Kidney capillary endothelial cell (primary cell): ENCODE measurements around the gene CHI3L2.
"Not testable (repeated sequence)": the region's sequence is repeated elsewhere in the genome, so short reads cannot be mapped to it uniquely, and the experiment has no call there.

Source experiments
- DNase-seq: peaks from one replicate; pipeline ENCODE4 v3.0.0-alpha.2; 2018; ENCODE audit warnings: low spot score

The CHI3L2 gene

DNA sequence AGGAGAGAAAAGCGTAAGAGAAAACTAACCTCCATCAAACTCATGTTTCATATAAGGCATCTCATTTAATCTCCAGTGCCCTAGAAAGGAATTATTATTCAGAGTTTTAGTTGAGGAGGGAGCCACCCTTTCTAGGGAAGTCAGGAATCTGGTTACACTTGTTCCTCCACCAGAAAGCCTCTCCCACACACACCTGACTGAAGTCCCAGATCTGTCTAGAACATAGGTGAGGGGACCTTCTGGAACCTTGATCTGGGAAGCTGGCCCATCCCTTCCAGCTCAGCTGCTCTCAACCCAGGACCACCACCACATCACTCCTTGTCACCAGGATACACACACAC is 25.2 kb upstream of the CHI3L2 start:
- DNase-seq, result no peak

DNA sequence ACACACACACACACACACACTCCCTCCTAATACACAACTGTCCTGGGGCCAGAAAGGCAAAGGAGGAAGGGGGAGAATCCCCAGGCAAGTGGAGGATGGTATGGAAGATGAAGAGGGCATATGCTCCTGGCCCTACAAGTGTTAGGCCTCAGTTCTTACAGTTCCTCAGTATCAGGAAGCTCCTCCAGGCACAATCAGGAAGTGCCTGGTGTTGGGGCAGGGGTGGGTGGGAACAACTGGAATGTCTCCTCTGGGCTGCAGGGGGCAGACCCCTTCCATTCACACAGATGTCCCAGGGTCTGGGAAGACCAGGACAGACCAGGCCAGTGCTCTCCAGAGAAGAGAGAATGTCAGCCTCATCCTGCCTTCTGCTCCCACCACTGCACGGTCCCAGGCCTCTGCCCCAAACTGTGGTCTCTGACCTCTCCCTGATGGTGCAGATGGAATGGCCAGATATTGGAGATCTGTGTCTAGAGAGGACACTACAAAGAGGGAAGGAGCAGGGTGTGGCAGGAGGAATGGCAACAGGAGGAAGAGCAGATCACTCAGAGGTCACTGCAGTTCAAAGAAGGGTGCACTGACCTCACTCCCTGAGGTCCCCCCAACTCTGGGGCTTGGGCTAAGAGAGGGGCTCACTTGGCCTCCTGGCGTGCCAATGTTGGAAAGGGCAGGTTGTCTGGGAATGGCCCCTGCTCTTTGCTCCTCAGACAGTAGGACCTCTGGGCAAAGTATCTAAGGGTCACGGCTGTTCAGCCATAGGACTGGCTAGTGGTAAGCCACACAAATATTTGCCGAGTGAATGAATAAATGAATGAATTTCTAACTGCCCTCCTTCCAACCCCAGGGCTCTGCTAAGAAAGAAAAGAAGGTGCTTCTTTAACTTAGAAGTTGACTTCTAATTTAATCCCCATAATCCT is 24.5 kb upstream of the CHI3L2 start:
- DNase-seq, result no peak

DNA sequence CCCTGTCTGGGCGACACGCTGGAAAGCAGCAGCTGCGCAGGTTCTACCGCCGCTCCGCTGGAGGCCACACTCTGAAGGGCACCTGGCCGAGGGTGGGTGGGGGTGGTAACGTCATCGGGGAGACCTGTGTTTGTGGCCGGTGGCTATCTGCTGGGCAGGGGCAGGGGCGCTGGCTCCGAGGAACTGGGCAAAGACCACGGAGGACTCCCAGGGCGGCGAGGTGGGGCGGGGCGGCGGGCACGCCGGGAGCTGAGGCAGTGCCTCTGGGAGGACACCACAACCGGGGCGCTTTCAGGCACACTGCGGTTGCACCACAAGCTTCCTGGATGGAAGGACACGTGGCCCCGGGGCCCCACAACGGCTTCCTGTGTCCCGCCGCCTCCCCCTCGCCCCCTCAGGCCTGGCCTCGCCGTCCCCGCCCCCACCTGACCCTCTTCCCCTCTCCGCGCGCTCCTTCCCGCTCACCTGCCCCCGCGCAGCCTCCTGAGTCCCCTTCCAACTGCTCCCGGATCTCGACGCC is 23.8 kb upstream of the CHI3L2 start:
- DNase-seq, result no peak

DNA sequence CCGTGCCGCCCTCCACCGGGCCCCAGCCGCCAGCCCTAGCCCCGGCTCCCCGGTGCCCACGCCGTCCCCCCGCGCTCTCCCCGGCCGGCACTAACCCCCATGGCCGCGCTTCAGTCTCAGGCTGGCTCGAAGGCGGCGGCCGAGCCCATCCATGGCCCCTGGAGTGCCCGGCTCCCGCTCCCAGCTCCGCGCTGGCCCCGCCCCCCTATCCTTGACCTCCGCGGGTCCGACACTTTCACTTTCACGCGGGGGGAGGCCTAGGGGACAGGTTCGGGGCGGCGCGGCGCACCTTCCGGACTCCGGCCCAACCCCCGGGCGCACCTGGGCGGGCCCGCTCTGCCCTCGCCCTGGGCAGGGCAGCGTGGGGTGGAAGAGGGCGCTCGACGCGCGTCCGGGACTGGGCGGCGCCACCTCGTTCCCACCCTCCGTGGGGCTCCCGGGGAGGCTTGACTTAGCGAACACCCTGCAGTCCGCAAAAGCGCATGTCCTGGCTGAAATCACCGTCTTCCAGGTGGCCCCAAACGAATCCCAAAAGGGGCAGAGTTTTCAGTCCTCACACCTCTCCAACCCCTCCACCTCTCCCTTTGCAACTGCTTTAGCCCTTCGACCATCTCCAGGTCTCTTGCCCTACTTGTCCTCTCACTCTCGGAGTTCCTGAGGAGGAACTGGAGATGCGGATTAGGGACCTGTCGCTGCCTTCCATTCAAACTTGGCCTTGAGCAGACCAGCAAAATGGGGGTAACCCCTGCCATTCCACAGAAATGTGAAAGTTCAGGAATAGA is 23.1 kb upstream of the CHI3L2 start:
- DNase-seq, result no peak

DNA sequence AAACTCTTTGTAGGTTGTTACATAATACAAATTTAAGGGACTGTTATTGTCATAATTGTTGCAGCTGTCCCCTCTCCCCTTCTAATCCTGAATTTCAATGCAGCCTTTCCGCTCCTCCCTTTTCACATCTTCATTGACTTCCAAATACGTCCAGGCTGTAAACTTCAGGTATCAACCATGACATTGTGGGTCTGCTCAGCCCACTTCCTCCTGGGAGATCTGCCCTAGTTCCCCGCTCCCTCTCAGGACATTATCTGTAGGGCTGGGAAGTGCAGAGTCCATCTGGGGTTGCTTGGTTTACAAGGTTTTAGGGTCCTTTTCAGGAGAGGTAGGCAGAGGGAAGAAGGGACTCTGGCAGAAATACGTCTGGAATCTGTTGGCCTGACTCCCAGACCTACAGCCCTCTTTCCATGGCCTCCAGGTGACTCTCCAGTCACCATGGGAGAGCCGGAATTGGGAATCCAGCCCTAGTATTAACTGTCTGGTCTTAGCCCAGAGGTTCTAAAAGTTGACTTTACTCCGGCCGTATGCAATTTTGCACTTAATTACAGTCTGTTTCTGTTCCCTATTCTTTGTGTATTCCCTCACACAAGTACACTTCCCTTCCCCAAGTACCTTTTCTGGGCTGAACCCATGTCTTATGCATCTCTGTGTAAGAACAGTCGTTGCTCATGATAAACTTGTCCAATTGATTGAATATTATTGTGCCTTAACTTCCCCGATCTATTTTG is 22.4 kb upstream of the CHI3L2 start:
- no peak for DNase-seq

DNA sequence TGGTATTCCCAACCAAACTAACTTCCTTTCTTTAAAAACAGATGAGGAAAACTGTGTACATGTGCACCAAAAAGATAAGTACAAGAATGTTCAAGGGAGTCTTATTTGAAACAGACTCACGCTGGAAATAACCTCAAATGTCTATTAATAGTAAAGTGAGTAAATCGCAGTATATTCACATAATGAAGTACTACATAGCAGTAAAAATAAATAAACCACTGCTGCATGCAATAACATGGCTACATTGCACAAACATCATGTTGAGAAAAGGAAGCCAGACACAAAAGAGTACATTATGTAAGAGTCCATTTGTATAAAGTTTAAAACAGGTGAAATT is 21.8 kb upstream of the CHI3L2 start:
- DNase-seq, result no peak

DNA sequence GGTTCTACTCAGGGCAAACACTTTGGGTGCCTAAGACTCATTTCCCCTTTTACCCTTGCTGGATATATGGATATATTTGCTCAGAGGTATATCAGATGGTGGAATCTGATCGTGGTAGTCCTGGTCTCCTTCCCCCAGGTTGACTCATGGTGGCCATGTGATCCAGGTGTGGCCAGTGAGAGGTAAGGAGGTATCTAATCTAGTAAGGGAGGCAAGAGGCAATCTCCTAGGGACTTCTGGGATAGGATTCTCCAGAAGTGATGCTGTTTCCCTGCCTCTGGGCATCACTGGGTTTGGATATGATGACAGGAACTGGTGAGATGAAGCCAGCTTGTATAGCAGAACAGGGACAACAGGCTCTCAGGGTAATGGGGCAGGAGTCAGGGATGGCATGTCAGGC is 18.6 kb upstream of the CHI3L2 start:
- no peak for DNase-seq

DNA sequence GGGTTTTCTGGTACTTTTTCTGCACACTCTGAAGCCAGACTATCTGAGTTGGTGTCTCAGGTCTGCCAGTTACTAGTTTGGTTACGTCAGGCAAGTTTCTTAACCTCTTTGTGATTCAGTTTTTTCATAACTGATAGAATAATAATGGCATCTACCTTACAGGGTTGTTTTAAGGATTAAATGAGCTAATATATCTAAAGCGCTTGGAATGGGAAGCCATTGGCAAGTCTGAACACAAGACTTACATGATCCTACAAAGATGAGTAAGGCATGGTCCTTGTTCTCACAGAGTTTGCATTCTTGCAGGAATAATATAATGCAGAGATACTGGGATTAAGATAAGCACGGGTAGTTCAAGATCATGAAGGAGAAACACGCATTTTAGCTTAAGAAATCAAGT is 17.9 kb upstream of the CHI3L2 start:
- no peak for DNase-seq

DNA sequence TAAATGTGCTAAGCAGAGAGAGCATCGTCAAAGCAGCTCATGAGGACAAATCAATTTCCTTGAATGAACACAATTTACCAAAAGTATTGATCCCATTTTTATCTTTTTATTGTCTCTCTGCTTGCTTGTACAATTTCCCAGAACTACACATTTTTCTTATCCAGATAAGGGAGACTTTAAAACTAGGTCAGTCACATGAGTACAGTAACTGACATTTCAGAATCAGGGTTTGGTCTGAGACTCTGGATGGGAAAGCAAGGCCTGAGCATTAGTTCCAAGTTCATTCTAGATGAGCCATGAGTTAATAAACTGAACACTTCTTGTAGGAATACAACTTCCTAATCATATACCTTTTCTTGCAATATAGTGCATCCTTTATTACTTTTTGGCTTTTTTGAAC is 15.6 kb upstream of the CHI3L2 start:
- DNase-seq, result no peak

DNA sequence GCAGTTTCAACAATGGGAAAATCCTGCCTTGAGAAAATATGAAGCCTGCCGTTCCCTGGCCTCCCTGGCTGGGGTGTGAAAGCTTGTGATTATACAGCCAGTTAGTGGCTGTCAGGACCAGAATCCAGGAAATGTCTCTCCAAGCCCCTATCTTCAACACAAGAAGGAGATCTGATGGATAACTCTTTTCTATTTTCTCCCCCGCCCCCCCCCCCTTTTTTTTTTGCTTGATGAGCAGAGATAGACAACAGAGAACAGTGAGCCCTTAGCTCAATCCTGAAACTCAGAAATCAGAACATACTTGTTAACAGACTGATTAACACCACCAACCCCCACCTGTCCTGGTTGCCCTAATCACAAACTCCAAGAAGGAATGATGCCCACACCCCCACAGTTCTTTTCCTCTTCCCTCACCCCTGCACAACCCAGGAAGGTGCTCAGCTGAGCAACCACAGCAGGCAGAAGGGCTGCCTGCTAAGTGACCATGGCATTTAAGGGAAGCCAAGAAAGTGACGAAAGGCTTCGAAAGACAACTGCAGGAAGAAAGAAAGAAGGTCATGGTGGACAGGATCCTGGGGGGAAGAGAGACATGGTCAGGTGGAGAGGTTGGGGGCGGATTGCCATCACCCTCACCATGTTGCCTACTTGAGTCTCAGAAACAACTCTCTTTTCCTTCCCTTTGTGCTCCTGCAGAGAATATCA is 14.7 kb upstream of the CHI3L2 start:
- no peak for DNase-seq

DNA sequence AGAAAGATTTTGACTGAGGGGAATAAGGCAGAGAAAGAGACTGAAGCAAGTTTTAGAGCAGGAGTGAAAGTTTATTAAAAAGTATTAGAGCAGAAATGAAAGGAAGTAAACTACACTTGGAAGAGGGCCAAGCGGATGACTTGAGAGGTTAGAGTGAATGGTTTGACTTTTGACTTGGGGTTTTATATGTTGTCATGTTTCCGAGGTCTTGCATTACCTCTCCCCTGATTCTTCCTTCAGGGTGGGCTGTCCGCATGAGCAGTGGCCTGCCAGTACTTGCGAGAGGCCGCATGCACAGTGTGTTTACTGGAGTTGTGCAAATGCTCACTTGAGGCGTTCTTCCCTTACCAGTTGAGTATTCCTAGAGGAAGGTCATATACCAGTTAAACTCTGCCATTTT is 14.1 kb upstream of the CHI3L2 start:
- no peak for DNase-seq

DNA sequence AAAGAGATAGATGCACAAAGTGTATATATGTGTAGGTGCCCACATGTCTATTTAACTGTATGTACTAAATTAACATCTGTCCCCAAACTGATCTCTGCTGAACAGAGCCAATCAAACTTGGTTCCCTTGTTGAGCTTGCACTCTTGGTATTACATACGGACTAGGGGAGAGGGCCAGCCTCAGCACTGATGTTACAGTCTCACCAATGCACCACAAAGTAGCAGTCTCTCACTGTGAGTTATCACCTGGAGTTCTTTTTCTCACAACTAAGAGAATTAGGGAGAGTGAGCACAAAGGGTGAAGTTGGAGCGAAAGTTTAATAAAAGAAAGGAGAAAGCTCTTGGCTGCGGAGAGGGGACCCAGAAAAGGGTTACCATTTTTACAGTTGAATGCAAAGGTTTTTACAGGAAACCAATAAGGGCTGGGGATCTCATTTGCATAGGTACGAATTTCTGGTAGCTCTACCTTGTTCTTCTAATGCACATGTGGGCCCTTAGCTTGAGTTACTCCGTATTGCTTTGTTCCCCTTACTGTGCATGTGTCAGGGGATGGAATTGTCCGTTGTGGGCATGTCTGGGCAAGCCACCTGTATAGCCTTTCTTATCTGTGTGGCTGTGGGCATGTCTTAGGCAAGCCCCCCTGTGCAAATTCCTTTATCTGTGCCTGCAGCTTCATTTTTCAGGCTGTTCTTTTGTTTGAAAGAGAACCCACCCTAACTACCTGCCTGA is 13.3 kb upstream of the CHI3L2 start:
- no peak for DNase-seq

DNA sequence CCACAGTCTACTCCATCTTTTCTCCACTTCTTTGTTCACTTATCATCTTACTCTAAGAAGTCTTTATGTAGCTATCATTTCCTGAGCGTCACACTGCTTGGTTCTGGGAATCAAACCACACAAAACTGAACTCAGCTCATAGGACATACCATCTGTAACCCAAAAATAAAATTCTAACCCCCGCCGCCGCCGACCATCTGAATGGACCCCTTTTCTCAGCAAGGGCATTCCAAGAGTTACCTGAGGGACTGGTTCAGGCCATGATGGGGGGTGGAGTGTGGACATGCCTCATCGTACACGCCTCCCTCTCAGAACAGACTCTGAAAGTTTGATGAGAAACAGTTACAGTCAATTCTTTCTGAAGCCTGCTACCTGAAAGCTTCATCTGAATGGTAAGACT is 12.6 kb upstream of the CHI3L2 start:
- no peak for DNase-seq

DNA sequence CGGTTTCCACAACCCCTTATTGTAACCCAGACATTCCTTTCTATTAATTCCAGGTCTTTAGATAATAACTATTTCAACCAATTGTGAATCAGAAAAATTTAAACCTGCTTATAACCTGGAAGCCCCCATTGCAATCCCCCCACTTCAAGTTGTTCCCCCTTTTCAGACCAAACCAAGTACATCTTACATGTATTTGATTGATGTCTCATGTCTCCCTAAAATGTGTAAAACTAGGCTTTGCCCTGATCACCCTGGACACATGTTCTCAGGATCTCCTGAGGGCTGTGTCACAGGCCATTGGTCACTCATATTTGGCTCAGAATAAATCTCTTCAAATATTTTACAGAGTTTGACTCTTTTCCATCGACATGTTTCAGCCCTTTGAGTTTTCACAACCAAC is 12.2 kb upstream of the CHI3L2 start:
- DNase-seq, result not testable (repeated sequence)

DNA sequence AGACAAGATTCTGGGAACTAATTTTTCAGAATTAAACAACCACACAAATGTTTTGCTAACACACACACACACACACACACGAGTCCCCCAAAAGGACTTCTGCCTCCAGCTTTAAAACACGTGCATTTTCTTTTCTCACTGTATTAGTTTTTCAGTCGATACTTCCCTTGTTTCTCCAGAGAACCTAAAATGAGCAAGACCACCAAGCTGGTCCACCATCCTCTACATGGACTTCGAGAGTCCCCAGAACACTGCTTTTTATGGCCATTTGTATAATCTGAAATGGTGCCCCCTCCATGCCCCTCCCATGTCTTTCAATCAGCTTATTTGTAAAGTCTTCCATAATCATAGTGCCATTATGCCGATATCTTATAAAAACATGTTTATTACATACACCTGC is 10.8 kb upstream of the CHI3L2 start:
- DNase-seq, result no peak

DNA sequence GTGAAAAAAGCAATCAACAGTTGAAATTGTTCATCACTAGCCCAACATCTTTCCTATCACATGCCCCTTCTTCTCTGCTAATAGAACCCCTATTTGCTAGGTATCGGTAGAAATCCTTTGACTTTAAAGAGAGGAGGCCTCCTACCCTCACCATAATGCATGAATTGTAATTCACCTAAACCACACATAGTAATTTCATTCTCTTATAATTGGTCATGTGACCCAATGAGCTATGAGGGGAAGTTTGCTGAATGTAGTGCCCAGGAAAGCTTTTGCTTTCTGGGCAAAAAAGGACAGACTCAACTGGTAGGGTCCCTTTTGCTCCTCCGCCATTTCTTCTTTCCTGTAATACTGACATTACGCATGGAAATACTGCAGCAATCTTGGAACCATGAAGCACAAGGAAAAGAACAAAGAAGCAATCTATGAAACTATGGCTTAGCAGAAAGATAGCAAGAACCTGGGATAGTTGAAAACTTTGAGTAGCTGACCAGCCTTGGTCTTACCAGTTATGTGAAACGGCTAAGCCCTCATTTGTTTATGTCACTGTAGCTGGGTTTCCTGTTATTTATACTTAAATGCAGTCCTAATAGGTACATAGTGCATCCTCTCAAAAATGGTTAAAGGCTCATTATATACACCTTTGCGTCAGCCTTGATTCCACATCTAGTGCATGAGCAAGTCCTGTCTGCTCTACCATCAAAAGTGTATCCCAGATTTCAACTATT is 10.2 kb upstream of the CHI3L2 start:
- no peak for DNase-seq

DNA sequence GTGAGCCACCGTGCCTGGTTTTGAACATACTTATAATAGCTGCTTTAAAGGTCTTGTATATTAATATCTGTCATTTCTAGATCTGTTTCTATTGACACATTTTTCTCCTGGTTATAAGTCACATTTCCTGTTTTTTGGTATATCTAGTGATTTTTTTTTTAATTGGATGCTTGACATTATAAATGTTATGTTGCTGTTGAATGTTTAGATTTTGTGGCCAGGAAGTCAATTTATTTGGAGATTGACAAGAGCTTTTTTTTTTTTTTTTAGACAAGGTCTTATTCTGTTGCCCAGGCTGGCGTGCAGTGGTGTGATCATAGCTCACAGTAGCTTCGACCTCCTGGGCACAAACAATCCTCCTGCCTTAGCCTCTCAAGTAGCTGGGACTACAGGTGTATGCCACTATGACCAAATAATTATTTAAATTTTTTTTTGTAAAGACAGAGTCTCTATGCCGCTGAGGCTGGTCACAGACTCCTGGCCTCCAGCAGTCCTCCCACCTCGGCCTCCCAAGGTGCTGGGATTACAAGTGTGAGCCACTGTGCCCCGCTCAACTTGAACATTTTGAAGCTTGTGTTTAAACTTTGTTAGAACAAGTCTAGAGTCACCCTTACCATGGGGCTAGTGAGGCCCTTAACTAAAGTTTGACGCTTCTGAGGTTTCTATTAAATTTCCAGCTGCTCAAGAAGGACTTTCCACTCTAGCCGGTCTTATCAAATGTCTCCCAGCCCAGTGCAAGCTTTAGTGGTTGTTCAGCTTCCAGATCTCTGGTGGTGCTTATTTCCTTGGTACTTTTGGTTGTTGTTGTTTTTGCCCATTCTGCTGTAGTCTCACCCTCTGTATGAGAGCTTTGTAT is 8.6 kb upstream of the CHI3L2 start:
- no peak for DNase-seq

DNA sequence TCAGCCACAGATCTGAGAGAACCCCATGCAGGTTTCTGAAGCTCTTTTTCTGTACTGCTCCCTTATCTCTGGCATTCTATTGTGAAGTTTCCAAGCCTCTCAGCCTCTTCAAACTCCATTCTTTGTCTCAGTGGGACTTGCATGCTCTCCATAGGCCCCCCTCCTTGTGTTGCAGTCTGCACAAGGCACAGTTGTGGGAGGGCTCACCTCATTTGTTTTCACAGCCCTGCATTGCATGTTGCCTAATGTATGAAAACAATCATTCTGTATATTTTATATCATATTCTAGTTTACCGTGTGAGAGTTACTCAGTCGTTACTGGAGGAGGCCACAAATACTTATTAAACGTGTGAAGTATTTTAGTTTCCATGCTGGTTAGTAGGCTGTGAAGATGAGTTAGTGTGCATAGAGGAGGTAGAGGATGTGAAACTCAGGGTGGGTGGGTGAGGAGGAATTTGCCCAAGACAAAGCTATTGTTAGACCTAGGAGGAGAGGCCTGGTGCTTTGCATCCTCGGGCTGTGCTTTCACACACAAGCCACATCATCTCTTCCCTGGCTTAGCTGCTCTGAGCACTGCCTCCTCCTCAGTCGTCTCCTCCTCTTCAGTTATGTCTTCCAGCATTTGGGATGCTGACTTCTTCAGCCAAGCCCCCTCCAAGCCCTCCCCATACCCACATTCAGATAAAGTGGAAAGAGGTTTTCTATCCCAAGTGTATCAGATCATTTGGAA is 7.8 kb upstream of the CHI3L2 start:
- DNase-seq, result no peak

DNA sequence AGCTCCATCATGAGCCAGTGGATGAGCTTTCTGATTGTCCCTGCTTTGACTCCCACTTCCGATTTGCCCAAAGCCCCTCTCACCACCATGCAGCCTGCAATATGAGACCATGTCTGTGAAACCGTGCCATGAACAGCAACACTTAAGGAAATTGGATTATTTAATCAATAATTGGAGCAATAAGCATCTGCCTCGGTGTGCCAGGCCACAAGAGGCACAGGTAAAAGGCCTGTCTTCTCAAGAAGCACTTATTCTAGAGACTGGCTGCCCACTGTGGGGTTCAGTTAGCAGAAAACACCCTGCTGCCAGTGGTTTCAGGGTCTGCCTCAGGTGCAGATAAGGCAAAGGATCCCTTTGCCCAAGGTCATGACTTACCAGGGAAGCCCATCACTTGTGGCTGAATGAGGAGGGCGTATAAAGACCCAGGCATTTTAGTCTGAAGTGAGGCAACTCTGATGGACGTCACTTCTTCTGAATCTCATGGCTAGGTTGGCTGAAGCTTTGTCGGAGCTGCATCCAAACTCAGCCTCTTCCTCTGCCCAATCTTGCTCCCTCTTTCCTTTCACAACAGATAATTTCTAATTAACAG is 7.1 kb upstream of the CHI3L2 start:
- DNase-seq, result no peak
